AG04449 (cell line): ENCODE data around the gene TRMT1.

Source experiments
- CTCF ChIA-PET: fragments of 350-600 bp; formaldehyde crosslinking; extraction: SDS; loops from one replicate; lab custom pipeline; 2021; ENCODE audit warnings: antibody characterized with exemption; lab: Yijun Ruan, JAX
- POLR2A ChIA-PET: fragments of 400-600, 350-600 bp; formaldehyde crosslinking; extraction: SDS; loops from one replicate; lab custom pipeline; 2020; ENCODE audit warnings: antibody characterized with exemption, inconsistent platforms; lab: Yijun Ruan, JAX
- DNase-seq: peaks from one replicate; pipeline ENCODE4 v3.0.0-alpha.2; 2010; ENCODE audit warnings: low read depth, low spot score
- H3K4me3 ChIP-seq: 2 replicates; pipeline ENCODE4 v1.5.1; 2011; ENCODE audit warnings: low read depth, mild to moderate bottlenecking, control low read depth, low read length
- CTCF ChIP-seq: IDR thresholded peaks from one replicate; pipeline ENCODE4 v1.5.1; 2011; ENCODE audit warnings: mild to moderate bottlenecking, moderate library complexity, low read length, control low read depth, inconsistent platforms; ENCODE audit not compliant: insufficient read depth; ENCODE audit errors: missing control alignments

Gene TRMT1

DNA sequence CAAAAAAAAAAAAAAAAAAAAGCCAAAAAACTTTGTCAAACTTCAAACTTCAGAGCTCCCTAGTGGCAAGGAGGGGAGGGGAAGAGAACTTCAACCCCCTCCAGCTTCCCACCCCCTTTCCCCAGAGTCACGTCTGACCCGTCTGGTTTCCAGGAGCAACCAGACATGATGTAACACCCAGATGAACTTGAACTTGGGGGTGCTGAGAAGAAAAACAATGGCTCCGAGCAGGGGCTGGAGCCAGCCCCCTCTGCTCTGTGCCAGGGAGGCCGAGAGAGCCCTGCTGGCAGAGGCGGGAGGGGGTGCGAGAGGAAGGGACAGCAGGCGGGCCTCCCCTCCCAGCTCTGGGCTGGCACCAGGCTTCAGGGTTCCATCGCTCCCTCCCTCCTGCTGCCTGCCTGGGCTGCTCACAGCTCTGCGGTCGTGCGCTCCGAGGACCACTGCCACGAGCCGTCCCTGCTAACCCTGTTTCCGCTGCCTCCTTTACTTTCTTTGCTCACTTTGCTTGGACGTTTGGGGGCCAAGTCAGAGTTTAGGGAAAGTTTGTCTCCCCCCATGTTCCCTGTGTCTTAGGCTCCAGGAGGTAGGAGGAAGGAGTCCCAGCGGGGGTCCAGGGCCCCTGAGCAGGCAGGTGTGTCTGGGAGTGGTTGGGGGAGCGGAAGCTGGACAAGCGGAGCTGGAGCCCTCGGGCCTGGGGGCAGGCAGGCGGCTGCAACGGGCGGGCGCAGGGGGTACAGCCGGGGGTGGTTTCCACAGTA, 25.0 kb downstream of the TRMT1 start:
- H3K4me3 ChIP-seq = no peak overlapping the region; the same call in 1 of the 2 replicates
- peak; percentile 69 for DNase-seq

DNA sequence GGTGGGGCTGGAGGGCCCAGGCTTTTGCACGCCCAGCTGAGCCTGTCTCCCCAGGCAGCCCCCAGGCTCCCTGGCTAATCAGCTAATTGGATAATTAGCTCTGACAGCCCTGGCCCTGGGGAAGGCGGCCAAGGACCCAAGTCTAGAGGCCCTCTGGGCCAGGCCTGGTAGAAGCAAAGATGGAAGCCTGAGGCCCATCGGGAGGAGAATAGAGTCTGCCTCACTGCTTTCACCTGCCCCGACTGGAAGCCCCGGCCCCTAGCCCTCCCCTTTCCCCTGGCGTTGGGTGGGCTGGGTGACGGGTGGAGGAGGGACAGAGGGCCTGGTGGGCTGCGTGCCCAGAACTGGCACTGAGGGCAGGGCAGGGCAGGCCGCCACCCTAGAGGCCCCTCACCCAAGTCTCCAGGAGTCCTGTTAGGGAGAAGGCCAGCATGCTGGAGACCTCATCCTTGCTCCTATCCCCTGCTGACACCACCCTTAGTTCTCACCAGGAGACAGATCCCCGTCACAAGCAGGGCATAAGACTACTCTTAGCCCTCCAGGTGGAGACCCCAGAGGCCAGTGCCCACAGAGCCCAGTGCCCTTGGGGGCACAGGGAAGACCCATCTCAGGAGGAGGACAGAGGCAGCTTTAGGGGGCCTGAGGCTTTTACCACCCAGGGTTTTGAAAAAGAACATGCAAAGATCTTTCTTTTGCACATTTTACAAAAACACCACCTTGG, 25.9 kb downstream of the TRMT1 start:
- POLR2A ChIA-PET = no interaction called here
- DNase-seq = no peak
- no peak for TF ChIP-seq CTCF
- CTCF ChIA-PET = interaction anchor here (1.0 to 30.9 kb wide), 10 partner anchors 9 to 123 kb away, joined by 3 to 573 read pairs (median 7); partner anchors contain the start of gene DAND5
- no peak overlapping the region for H3K4me3 ChIP-seq

More for the DNA sequence above, 25.0 kb downstream of the TRMT1 start:
- ChIA-PET POLR2A (interaction anchor here (0.5 kb wide), 1 partner anchor 12 kb away, joined by 4 read pairs; no protein-coding TSS in a partner anchor), CTCF (interaction anchor here (1.0 to 30.9 kb wide), 10 partner anchors 10 to 124 kb away, joined by 3 to 573 read pairs (median 10); partner anchors contain the start of gene DAND5)
- no peak for TF ChIP-seq CTCF

- no peak for TF ChIP-seq CTCF
- POLR2A ChIA-PET = no interaction called here
- DNase-seq = no peak
- H3K4me3 ChIP-seq = no peak overlapping the region
- CTCF ChIA-PET = interaction anchor here (0.5 to 30.9 kb wide), 7 partner anchors 8 to 123 kb away, joined by 3 to 573 read pairs (median 111); partner anchors contain the start of gene DAND5
Measured at GRCh38 chr19:13089857-13090507, 26.6 kb downstream of the TRMT1 start.

DNA sequence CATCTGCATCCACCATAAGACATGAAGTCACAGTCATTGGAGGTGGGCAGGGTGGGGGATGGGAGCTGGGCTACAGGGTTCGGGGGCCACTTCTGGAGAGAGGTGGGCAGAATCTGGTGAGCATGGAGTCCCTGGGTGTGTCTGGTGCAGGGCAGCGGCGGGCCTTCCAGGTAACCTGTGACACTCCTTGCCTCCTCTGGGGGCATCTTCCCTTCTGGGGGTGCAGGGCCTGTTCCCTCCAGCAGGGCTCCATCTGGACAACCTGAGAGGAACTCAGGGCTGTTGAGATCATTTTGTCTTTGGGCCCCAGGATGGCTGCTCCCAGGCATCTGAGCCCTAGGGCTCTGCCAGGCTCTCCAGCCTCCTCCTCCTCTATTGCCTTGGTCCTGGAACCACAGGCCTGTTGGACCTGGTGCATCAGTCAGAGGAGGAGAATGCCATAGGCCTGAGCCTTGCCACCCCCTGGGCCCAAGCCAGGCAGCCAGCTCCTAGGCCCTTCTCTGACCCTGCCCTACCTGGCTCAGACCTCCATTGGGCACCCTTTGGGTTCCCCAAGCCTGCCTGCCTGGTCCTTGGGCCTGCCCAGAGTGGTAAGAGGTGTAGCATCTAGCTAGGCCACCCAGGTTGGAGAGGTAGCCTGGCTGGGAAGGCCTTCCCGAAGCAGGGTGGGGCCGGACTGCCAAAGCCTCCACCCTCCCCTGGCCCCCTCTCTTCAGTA, 27.2 kb downstream of the TRMT1 start:
- CTCF ChIA-PET = interaction anchor here (0.5 to 30.9 kb wide), 6 partner anchors 7 to 122 kb away, joined by 3 to 573 read pairs (median 132); partner anchors contain the start of gene DAND5
- DNase-seq = no peak
- POLR2A ChIA-PET = no interaction called here
- TF ChIP-seq CTCF = peak; percentile 49
- H3K4me3 ChIP-seq = no peak overlapping the region

DNA sequence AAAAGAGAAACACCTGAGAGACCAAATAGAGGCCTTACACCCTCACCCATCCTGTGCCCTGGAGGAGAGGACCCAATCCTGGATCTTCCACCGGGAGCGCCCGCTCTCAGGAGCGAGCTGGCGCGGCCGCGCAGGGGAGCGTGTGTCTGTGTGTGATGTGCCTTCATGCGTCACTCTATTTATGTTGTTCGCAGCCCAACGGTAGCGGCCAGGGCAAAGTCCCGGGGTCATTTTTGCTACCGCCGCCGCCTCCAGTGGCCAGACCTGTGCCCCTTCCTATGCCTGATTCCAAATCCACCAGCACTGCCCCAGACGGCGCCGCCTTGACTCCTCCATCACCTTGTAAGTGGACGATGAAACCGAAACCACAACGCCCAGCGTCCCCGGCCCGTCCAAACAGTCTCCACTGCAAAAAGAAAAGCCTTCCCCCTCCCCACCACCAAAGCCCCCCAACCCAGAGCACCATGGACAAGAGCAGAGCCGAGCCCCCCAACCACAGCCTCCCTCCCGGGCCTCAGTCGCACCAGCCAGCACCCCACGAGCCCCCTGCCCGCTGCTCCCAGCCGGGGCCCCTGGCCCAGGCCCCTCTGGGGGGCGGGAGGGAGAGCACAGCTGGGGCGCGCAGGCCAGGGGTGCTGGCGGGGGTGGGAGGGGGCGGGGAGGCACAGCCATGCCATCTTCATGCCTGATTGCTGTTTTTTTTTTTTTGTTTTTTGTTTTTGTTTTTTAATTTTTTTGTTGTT, 28.6 kb downstream of the TRMT1 start:
- POLR2A ChIA-PET = no interaction called here
- CTCF ChIA-PET = interaction anchor here (1.0 to 30.9 kb wide), 4 partner anchors 30 to 121 kb away, joined by 3 to 573 read pairs (median 352); partner anchors contain the start of gene DAND5
- no peak for TF ChIP-seq CTCF
- no peak for DNase-seq
- H3K4me3 ChIP-seq = no peak overlapping the region
